Measurements from ENCODE around the gene CCL16.

DNA sequence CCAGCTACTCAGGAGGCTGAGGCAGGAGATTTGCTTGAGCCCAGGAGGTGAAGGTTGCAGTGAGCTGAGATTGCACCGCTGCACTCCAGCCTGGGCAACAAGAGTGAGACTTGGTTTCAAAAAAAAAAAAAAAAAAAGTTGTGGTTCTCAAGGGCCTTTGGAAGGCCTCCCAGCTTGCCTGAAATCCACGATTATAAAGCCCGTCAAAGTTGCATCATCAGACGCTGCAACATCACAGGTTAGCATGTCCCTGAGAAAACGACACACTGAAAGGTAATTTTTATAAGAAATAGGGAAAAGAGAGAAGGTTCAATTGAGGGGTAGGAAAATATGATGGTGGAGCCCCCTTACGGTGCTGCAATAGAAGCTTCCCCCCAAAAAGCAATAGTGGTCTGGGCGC is 33.2 kb downstream of the CCL16 start:
- TF ChIP-seq, protein P1, sequence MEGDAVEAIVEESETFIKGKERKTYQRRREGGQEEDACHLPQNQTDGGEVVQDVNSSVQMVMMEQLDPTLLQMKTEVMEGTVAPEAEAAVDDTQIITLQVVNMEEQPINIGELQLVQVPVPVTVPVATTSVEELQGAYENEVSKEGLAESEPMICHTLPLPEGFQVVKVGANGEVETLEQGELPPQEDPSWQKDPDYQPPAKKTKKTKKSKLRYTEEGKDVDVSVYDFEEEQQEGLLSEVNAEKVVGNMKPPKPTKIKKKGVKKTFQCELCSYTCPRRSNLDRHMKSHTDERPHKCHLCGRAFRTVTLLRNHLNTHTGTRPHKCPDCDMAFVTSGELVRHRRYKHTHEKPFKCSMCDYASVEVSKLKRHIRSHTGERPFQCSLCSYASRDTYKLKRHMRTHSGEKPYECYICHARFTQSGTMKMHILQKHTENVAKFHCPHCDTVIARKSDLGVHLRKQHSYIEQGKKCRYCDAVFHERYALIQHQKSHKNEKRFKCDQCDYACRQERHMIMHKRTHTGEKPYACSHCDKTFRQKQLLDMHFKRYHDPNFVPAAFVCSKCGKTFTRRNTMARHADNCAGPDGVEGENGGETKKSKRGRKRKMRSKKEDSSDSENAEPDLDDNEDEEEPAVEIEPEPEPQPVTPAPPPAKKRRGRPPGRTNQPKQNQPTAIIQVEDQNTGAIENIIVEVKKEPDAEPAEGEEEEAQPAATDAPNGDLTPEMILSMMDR (conservative IDR thresholded peaks at IDR 0.05 in 1 of 2, IDR thresholded peaks at IDR 0.05 in 1 of 2; ENCODE audit: extremely low read depth in 1 of 2, insufficient read depth in 1 of 2, low read depth in 1 of 2, low read length in 2 of 2), result no peak
- no peak for TF ChIP-seq EZH2 (IDR thresholded peaks at IDR 0.05; ENCODE audit: borderline replicate concordance, low read length)
